Activated CD4-positive, alpha-beta T cell treated with anti-CD3 and anti-CD28 coated beads for 48 hours (primary cell): ENCODE data around the gene MAPRE3.
A peak's percentile ranks its signal among the peaks of the same experiment; 100 is the strongest.

Source experiments
- DNase-seq: peaks from one replicate; pipeline ENCODE4 v3.0.0-alpha.2; 2020

The MAPRE3 gene

DNA sequence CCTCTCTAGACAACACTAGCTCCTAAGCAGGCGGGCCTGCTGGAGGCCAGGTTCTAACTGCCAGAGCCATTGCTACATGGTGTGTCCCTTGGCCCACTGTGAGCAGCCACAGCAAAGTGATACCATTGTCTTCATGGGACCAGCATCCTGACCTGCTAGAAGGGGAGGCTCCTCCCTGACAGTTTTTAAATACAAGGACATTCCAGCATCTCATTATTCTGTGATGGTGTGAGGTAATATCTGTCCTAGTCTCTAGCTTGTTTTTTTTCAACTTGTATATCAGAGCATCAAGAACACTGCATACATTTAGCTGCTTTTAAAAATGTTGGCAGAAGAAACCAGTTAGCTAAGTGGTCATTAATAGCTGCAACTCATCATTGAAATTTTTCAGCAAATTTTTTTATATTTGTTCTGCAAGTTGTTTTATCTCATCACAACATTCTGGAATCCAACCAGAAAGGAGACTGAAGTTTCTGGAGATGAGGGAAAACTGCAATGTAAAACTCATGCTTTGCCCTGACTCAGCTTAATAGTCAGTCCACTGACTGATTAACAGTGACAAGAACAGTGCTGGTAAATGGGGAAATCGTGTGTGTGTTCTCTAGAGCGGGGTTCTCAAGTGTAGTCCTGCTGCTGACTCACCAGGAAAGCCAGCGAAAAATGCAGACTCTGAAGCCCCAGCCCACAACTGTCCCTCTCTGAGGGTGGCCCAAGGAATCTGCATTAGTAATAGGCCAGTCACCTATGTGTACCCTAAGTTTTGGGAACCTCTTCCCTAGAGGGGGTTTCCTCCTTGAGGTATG lies 17.8 kb downstream of the MAPRE3 start:
- no peak for DNase-seq

DNA sequence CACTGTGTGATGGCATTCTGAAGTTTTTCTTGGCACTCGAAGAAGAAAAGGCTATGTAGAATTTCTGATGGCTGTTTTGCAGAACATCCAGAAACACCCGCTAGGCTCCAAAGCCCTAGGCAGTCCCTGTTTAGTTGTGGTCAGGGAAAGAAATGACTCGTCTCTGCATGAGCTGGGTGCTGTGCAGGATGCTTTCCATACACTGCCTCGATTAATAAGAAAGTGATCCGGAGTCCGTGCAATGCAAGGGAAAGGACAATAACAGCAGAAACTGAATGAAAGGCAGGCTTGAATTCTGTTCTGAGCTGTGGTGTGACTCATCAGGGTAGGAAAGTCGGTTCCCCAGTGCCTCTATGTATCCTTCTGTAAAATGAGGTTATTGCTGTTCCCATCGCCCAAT lies 18.7 kb downstream of the MAPRE3 start:
- DNase-seq: no peak

DNA sequence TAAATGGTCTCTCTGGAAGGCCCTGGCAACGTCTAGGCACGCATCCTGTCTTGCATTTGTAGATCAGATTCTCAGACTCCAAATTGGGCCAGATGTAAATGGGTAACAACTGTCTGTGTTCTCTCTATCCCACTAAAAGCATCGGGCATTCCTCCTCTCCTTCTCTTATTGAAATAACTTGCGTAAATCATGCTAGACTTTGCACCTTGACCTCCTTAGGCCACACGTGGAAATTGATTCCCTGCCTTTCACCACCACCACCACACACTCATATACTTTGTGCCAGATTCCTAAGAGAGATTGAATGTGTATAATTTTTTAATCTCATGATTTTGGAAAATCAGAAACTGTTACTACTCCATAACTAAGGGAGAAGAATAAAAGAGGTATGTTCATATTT lies 21.3 kb downstream of the MAPRE3 start:
- DNase-seq: no peak

DNA sequence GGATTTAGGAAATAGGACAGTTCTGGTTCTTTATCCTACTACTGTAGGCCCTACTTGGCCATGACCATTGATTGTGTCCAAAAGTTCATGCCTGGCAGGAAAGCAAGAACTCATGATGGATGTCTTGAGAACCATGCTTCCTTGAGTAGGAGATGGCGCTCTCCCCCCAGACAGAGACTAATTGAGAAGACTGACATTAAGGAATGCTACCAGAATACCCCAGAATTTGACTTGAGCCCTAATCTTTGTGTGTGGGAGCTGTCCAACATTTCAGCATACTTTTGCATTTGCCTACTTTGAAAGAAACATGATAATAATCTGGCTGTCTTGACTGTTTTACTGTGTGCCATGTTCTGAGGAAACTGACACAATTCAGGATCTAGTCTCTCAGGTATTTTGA lies 23.3 kb downstream of the MAPRE3 start:
- no peak for DNase-seq

DNA sequence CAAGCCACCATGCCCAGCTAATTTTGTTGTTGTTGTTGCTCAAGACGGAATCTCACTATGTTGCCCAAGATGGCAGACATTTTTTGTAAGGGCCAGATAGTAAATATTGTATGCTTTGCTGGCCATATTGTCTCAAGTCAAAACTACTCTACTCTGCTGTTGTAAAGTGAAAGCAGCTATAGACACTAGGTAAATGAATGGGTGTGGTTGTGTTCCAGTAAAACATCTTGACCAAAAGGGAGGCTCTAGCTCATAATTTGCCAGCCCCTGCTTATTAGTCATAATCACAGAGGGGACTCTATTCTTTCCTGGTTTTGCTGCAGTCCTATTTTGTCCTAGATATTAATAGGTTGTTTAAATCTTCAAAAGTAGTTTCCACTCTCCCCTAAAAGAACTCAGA lies 24.5 kb downstream of the MAPRE3 start:
- DNase-seq: no peak

DNA sequence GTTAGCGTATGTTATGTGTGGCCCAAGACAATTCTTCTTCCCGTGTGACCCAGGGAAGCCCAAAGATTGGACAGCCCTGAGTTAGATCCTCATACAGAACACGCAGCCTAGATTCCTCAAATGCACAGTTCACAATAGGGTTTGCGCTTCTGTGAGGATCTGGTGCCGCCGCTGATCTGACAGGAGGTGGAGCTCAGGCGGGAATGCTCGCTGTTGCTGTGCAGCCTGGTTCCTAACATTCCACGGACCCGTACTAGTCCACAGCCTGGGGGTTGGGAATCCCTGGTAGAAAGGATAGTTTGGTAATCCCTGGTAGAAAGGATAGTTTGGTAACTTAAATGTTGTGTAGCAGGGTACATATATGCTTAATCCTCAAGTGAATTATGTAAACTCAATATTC lies 27.0 kb downstream of the MAPRE3 start:
- no peak for DNase-seq

DNA sequence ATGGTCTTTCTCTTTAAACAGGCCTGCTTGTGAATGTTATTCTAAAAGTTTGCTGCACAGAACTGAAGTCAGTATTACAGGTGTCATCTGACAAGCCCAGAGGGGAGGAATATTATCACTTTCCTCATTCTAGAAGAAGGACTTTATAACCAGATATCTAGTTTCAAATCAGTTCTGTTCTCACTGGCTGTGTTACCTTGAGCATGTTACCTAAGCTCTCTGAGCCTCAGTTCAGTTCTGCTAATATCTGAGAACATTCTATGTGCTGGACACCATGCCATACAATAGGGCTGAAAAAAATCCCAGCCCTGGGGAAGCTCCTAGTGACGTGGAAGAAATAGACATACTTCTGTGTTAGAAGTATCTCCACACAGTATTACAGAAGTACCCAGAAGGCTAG lies 27.9 kb downstream of the MAPRE3 start:
- no peak for DNase-seq

DNA sequence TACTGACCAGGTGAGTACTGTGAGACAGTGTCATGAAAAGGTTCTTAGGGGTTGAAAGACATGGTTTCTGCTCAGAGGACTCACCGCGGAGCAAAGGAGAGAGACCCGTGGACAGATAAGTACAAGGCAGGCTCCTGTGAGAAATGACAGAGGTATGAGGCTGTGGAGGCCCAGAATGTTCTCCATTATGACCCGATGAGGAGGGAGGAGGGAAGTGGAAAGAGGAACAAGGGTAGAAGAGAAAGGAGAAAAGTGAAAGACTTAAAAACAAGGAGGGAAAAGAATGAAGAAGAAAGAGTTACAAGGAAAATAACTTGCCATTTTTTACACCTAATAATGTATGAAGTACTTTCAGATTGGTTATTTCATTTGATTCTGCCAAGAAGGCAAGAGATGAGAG lies 29.8 kb downstream of the MAPRE3 start:
- no peak for DNase-seq

DNA sequence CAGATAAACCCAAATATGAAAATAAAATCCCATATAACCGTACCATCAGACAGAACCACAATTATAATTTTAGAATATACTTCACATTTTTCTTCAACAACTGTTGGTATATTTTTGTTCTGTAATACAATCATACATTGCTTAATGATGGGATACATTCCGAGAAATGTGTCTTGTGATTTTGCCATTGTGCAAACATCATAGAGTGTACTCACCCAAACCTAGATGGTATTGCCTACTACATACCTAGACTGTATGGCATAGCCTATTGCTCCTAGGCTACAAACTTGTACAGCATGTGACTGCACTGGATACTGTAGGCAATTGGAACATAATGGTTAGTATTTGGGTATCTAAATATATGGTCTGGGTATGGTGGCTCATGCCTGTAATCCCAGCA lies 30.6 kb downstream of the MAPRE3 start:
- DNase-seq: no peak

DNA sequence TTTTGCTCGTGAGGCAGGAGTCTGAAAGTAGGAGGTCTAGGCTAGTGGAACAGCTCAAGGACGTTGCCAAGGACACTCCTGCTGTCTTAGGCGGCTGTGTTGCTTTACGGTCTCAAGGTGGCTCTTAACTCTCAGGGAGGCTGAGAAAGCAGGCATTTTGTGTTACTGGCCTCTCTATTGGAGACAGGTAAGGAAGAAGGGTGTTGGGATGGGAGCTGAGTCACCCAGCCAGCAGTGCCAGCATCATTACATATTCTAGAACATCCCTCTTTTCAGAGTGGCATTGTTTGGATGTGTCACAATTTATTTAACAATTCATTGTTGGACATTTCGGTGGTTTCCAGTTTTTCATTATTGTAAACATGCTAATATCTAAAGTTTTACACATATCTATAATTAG lies 31.5 kb downstream of the MAPRE3 start:
- no peak for DNase-seq

DNA sequence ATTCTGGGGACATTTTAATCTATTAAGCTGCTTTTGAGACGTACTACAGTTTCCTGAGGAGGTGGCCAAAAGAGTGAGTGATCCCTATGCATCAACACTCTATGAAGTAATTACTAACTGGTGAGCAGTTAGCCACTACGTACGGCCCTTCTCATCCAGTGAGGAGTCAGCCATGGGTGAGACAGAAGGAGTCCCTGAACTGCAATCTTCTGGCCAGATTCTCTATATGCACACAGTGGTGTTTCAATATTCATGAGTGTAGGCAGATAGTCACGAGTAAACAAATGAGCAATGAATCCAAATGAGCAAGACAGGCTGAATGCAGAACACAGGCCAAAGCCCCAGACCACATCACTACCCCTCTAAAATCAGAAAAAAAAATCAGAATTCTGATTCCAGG lies 32.6 kb downstream of the MAPRE3 start:
- no peak for DNase-seq

DNA sequence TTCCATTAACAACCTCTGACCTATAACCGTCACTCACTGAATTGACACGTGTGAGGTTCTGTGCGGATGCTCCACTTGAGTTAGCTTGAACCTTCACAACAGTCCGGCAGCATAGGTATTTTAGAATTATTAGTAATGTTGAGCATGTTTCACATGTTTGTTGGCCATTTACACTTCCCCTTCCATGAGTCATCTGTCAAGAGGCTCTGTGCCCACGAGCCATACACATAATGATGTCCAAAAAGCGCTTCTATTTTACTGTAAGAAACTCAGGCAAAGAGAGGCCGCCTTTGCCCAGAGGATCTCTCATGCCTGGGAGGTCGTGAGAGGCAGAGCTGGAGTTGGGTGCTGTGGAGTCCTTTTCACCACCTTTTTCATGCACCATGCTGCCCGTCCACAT lies 33.4 kb downstream of the MAPRE3 start:
- no peak for DNase-seq

DNA sequence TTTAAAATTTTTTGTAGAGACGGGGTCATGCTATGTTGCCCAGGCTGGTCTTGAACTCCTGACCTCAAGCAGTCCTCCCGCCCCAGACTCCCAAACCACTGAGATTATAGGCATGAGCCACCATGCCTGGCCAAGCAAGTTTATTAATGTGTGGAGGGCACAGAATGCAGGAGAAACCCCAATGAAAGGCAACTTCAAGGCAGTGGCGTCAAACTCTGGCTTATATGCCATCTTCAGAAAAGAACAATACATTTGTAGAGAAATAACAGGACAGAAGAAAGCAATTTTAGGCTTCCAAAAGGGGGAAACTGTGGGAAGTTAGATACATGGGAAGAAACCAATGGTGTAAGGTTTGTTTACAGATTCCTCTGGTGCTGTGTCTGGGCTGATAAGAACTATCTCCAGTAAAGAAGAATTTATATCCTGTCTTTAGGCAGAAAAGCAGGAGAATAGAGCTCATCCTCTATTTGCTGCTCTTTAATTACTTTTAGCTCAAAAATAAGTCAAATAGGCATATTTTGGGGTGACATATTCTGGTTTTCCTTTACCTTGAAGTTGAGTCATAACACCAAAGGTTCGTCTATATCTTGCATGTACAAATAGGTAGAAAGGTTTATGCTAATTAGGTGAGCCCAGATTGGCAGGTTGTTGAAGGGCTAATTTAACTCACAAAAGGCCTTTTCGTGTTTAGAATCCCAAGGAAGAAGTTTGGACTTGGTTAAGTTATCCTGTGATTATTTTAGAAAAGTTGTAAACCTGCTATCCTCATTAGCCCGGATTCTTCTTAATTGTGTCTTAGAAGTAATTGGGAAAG lies 36.4 kb downstream of the MAPRE3 start:
- no peak for DNase-seq

DNA sequence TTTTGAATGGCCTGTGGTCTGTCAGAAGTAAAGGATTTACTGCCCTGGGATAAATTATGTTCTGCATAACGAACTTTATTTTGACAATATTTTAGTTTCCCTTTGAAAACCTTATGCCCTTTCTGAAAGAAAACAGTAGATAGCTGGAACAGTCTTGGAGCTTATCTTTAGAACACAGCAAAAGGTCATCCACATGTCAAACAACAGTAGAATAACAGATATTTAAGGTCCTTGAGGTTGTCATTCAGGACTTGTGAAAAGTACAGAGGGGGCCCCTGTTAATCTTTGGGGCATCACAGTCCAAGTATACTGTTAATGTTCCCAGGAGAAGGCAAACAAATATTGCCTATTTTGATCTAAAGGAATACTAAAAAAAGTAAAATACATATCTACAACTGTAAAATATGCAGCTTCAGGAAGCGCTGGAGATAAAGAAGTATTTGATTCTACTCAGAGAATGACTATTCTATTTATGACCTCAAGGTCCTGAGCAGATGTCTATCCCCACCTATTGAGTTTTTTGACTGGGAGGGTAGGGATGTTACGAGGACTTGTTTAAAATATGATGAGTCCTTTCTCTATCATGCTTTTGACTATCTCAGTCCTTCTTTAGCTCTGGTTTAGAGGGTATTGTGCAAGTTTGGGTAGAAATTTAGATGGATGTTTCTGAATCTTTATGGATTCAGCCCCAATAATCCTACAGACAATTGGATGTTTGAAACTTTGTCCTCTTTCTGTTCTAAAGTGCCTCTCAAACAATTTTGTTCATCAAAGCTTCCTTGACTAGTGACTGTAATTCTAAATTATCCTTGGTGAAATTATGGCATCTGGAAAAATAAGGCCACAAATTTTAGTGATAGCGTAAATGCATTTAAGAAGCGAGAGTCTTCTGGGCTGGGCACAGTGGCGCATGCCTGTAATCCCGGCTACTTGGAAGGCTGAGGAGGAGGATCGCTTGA lies 37.3 kb downstream of the MAPRE3 start:
- DNase-seq: no peak

DNA sequence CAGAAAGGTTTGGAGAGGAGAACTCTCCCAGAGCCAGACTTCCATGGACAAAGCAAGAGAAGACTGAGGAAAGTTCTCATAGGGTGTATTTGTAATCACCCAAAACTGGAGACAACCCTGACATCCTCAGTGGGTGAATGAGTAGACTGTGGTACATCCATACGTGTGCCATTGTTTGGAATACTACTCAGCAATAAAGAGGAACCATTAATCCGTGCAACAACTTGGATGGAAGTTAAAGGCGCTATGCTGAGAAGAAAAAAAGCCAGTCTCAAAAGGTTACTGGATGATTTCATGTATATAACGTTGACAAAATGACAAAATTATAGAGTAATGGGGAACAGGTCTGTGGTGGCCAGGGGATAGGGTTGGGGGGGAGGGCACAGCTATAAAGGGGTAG lies 38.2 kb downstream of the MAPRE3 start:
- DNase-seq: no peak

DNA sequence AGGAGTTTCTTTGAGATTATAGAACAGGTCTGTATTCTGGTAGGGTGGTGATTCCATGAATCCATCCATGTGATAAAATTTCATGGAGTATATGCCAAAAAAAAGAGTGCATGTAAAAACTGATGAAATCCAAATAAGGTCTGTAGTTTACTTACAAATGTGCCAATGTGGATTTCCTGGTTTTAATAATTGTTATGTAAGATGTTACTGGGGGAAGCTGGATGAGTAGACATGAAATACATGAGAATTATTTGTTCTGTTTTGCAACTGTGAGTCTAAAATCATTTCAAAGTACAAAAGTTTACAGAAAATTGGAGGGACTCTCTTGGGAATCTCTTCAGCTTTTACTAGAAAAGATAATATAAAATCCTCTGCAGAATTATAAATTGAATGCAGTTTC lies 38.6 kb downstream of the MAPRE3 start:
- DNase-seq: no peak

DNA sequence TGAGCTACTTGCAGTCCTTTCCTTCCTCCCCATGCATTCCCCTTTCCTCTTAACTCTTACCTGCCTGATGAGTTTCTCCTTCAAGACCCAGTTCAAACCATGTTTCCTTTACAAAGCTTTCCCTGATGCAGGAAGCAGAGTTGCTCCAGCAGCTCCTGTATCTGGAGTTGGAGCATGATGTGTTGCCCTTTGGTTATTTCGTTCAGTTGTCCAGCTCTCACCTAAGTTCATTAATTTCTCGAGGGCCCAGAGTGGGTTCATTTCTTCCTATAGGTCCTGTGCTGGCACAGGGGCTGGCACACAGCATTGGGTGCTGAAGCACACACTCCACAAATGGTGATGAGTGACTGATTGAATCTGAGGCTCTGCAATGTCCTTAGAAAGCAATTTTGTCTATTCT lies 39.3 kb downstream of the MAPRE3 start:
- no peak for DNase-seq

DNA sequence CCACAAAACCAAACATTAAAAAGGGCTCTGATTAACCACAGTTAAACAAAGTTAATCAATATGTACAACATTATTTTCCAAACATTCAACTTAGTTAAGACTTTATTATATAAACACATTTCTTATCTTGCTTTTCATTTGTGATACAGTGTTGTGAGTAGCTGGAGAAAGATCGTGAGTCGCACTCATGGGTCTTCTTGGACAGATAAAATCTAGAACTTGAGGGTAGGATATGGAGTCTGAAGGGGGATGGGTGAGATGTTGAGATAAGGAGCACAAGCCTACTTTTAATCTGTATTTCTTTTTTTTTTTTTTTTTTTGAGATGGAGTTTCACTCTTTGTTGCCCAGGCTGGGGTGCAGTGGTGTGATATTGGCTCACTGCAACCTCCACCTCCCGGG lies 39.7 kb downstream of the MAPRE3 start:
- no peak for DNase-seq

DNA sequence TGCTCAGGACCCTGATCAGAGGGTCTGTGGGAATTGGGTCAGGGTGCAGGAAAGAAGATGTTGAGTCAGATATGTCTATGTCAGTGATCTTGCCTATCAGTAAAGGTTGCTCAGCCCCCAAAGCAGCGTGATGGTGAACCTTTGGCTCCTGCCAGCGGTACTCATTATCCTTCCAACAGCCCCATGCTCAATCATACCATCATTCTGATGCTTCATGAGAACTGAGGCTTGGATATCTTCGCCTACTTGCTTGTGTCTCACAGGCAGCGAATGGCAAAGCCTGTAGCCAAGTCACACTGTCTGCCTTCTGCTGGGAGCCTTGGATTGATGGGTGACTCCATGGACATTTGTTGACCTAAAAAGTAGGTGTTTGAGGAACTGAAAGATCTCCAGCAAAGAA lies 43.3 kb downstream of the MAPRE3 start:
- DNase-seq: no peak

DNA sequence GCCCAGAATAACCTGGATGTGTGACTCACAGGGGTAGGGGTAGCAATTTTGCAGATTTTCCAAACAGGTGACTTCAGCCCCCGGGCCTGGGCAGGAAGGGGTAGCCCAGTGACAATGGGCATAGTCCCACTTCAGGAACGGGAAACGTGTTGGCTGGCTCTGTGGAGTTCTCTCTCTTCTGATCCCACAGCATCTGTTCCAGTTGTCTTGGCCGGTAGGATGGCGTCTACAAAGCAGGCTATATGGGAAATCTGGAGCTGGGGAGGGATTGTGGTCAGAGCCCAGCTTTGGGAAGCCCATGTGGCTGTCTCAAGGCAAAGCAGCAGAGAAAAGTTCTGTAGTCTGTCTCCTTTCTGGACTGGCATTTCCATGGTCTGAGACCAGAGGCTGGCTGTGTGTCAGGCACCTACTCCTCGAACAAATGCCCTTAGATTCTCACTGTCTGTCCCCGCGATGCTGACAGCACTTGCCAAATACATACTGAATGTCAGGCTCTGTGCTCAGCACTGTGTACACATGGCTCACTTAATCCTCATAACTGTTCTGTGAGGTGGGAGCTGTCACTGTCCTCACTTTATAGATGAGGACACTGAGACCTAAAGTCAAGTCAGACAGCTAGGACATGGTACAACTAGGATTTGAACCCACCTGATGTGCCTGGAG lies 44.5 kb downstream of the MAPRE3 start:
- no peak for DNase-seq

DNA sequence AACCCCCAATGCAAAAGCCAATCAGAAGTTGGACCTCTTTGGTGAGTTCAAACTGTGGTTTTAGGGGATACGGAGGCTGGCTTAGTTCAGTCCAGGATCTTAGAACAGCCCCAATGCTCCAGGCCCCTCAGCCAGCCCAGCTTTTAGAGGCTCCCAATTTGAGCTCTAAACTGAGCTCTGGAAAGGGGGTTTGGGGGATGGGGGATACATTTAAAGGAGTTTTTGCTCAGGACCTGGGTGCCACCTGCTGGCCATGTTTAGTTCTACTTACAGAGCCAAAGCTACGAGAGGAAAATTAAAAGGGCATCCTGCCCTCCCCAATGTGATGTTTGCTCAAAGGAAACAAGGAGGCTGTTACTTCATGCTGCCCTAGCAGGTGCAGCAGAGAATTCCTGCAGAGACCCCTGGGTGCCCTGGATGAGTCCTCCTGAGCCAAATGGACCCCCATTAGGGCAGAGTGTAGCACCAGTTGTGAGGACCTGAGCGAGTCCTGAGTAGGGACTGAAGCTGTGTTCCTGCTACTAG lies 46.4 kb downstream of the MAPRE3 start:
- peak; percentile 66 for DNase-seq

DNA sequence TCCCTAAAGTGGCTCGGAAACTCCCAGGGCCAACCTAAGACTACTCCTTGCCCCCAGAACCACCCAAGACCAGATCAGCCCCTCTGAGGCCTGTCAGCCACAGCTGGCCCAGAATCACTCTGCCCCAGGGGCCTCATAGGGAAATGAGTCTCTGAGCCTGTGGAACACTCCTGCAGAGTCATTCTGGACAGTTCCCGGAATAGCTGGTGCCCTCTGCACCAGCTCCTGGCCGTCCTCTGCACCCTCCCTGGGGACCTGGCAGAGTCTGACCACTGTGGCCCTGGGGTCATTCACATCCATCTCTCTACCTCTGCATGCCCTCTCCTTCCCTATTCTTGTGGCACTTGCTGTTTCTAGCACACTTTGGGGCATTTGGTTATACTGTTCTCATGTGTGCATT lies 47.7 kb downstream of the MAPRE3 start:
- no peak for DNase-seq

DNA sequence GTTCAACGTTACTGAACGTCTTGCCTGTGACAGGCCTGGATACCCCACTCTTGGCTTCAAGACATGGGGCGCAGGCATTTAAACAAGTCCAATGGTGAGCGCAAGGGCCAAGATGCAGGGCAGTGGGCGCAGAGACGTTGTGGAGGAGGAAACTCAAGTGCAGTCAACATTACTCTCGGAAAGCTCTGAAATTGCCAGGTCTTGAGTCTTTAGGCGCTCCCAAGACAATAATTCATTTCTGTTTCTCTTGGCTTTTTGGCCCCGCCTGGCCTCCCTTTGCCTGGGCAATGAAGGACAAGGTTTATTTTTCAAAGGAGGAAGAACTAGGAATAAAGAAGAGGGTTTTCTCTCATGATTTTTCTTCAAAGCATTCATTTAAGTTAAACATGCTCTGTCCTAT lies 49.0 kb downstream of the MAPRE3 start:
- no peak for DNase-seq
